GM19324 (cell line): ENCODE results near the gene HERC4.
"Not testable (repeated sequence)": the region's sequence is repeated elsewhere in the genome, so short reads cannot be mapped to it uniquely, and the experiment has no call there.

Source experiments
- ATAC-seq: cut with Tn5 transposase; IDR thresholded peaks from one replicate; pipeline ENCODE4 v1.9.1; 2021; ENCODE audit warnings: mild to moderate bottlenecking, moderate library complexity; ENCODE audit not compliant: unreplicated experiment, low FRiP score

The HERC4 gene

DNA sequence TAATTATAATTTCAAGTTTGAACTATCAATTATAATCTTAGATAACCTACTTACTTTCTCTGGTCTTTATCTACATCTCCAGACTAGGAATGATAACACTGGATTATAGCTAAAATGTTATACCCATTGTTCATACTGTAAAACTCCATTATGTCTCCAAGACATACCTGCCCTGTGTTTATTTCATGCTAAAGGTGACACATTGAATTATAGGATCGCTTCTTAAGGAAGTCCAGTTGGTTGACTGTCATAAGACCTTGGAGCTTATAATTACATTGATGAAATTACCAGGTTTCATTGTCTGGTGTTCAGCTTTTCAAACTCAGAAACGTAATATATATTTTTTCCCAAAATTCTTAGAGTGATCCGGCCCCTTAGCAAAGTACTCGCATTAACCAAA lies 15.5 kb upstream of the HERC4 start:
- ATAC-seq, result no peak

DNA sequence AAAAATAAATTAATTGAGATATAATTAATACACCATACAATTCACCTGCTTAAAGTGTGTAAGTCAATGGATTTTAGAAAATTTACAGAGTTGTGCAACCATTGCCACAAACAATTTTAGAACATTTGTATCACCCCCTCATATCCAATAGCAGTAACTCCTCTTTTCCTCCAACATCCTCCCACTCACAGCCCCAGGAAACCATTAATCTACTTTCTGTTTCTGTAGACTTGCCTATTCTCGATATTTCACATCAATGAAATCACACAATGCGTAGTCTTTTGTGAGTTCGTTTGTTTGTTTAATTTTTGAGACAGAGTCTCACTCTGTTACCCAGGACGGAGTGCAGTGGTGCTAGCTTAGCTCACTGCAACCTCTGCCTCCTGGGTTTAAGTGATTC lies 13.7 kb upstream of the HERC4 start:
- ATAC-seq, result no peak

DNA sequence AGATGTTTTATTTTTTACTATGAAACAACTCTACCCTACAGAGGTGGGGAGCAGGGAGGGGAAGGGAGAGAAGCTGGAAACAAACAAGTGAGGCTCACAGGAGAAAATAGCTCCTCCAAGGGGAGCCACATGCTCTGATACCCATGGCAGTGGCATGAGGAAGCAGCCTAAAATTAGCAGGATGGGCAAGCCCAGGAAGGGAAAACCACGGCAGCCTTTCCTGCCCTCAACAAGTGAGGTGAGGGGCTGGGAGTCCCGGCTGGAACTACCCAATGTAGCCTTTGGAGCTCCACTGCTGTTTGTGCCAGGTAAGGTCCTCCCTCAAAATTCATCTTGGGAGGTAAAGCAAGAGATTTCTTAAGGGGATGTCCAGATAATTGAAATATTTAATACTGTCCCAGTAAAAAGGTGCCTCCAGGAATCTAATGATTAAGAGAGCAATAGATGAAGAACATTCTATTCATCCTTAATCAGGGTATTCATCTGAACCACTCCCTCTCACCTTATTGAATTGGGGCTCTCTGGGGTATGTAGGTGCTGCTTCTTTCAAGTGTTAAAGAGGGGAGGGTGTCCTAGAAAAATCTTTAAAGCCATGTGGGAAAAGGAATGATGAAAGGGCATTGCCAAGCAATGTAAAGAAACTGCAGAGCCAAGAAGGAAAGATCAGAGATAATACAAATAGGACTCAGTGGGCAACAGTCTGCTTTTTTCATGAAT lies 12.8 kb upstream of the HERC4 start:
- no peak for ATAC-seq

DNA sequence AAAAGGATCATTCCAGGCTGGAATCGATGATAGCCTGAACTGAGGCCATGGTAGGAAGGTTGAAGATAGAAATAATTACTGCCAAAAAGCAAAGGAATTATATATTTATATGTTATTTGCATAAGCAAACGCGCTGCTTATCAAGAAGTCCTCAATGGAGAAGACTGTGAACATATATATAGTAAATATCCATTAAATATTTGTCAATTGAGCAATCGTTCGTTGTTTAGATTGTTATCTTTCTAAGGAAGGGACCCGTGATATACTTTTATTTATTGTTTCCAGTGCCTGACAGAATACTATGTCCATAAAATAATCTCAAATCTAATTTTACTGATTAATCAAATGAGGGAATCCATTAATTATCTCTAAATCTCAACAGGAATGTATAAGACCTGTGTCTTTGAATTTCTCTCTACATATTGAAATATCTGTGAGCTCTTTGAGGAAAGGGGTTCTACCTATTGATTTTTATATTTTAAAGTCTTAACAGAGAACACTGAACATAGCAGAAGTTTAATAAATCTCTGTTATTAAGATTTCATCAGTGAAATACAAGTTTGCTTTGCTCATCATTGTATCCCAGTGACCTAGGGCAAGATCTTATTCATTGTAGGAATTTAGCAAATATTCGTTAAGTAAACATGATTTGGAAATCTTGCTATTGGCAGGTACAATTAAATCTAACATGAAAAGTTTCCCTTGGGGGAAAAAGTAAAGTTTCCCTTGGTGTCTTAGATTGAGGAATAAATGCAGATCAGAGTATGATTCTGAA lies 12.0 kb upstream of the HERC4 start:
- no peak for ATAC-seq

DNA sequence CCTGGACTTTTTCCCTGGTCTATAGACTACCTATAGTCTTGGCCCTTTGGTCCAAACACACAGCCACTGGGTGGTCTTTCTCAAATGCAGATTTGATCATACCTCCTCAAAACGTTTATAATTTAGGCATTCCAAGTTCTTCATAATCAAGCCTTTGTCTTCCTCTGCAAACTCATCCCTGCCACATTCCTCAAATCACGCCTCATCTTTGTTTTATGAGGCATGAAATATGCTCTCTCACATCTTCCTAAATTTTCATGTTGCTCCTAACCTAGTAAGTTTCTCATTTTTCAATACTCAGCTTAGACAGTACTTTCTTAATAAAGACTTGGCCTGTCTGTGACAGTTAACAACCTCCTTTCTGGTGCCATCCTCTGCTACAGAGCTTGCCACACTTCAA lies 10.9 kb upstream of the HERC4 start:
- ATAC-seq, result no peak

DNA sequence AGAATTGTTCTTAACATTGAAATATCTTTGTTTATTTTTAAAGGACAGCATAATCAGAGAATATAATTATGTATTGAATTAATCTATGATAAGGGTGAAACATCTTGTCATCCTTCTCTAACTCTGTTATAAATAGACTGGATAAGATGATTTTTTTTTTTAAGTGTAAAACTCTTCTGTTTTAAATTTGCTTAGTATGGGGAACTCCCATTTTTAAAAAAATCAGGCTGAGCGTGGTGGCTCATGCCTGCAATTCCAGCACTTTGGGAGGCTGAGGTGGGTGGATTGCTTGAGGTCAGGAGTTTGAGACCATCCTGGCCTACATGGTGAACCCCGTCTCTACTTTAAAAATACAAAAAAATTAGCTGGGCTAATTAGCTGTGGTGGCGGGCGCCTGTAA lies 9.4 kb upstream of the HERC4 start:
- no peak for ATAC-seq

DNA sequence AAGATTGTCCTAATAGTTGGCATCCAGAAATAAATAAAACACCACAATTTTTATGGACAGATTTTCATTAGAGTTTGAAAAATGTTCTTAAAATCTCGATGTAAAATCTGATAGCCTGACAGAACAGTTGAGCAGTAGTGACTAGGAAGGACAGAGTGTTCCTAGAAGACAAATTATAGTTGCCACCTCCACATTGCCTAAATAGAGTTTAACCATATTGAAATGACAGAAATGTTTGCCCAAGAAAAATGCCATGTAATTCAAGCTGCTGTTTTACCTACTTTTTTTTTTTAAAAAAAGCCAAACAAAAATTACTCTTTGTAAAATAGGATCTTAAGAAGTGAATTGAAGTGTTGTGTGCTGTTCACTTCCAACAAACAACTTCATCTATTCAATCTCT lies 8.9 kb upstream of the HERC4 start:
- no peak for ATAC-seq

DNA sequence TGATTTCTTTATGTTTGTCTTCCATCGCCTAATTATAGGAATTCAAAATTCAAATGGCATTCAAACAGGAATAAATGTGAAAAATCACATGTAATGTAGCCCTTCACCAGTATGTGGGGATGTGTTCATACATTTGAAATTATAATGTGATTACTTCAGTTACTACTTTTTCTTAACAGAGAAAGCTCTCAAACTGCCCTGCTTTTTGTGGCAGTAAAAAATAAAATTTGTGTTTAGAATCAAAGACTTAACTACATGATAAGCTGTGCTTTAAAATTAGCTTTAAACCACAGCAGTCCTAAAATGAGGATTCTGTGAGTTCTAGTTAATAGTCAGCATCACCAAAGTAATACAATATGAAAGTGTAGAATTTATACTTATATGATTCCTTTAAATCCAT lies 7.8 kb upstream of the HERC4 start:
- no peak for ATAC-seq

DNA sequence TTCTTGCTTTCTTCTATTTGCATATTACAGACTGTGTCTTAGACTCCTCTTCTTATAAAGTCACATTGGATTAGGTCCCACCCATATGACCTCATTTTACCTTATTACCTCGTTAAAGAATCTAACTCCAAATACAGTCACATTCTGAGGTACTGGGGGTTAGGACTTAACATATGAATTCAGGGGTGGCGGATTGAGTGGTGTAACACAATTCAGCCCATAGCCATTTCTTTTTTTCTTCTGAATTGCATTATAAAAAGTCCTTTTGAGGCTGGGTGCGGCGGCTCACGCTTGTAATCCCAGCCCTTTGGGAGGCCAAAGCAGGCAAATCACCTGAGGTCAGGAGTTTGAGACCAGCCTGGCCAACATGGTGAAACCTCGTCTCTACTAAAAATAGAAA lies 6.8 kb upstream of the HERC4 start:
- ATAC-seq, result no peak

DNA sequence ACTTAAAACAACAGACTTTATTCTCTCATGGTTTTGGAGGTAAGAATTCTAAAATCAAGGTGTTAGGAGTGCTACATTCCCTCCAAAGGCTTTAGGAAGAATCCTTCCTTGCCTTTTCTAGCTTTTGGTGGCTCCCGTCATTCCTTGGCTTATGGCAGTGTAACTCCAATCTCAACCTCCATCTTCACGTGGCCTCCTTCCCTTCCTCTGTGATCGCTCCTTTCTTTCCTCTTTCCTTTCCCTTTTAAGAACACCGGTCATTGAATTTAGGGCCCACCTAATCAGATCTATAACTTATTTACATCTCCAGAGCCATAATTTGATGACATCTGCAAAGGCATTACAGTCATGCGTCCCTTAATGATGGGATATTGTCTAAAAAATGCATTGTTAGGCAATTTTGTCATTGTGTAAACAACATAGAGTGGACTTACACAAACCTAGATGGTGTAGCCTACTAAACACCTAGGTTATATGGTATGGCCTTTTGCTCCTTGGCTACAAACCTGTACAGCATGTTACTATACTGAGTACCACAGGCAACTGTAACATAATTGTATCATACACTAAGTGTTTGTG lies 5.9 kb upstream of the HERC4 start:
- no peak for ATAC-seq

DNA sequence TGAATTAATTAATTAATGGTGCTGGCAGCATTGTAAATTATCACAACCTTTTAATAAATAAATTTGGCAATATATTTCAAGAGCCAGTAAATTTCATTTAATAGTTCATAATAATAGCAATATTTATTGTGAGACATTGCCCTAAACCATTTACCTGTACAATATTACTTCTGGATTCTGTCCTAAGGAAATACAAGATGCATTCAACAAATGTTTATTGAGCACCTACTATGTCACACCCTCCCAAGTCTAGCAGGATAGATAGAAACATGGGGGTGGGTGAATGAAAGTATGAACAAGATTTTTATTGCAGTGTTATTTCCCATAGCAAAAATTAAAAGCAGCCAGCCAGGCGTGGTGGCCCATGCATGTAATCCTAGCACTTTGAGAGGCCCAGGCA lies 4.4 kb upstream of the HERC4 start:
- no peak for ATAC-seq

DNA sequence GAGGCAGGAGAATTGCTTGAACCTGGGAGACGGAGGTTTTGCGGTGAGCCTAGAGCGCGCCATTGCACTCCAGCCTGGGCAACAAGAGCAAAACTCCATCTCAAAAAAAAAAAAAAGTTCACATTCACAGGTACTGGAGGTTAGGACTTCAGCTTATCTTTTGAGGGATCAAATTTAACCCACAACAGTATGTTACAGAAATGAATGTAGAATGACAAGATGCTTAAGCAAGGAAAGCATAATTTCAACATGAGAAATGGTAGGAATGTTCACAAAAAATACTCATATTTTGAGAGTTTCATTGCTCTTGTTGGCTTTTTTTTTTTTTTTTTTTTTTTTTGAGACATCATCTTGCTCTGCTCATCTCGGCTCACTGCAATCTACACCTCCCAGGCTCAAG lies 1.9 kb upstream of the HERC4 start:
- no peak for ATAC-seq

DNA sequence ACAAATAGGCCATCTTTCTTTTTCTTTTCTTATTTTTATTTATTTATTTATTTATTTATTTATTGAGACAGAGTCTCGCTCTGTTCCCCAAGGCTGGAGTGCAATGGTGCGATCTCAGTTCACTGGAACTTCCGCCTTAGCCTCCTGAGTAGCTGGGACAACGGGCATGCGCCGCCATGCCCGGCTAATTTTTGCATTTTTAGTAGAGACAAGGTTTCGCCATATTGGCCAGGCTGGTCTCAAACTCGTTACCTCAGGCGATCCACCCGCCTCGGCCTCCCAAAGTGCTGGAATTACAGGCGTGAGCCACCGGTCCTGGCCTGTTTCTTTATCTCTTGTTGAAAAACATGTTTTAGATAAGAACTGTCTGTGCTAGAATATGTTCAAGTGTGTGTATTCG lies 998 bp upstream of the HERC4 start:
- ATAC-seq, result not testable (repeated sequence)

DNA sequence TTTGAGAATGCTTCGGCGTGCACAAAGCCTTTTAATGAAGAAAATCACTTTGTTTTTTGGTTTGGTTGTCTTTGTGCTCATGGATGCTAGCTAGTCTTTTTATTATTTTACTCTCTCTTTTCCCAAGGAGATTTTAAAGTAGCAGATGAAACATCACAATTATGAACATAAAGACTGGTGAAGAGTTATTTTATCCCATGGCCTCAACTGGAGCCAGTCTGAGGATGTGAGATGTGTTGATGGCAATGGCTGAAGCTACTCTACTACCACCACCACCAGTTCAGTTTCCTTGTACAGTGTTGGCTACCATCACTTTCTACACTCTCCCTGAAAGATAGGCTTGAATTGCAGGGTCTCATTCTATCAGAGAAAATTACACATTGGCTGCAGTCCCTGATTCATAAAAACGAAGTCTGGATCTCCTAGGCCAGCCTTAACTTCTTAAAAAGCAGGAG lies 494 bp upstream of the HERC4 start:
- ATAC-seq, result no peak

DNA sequence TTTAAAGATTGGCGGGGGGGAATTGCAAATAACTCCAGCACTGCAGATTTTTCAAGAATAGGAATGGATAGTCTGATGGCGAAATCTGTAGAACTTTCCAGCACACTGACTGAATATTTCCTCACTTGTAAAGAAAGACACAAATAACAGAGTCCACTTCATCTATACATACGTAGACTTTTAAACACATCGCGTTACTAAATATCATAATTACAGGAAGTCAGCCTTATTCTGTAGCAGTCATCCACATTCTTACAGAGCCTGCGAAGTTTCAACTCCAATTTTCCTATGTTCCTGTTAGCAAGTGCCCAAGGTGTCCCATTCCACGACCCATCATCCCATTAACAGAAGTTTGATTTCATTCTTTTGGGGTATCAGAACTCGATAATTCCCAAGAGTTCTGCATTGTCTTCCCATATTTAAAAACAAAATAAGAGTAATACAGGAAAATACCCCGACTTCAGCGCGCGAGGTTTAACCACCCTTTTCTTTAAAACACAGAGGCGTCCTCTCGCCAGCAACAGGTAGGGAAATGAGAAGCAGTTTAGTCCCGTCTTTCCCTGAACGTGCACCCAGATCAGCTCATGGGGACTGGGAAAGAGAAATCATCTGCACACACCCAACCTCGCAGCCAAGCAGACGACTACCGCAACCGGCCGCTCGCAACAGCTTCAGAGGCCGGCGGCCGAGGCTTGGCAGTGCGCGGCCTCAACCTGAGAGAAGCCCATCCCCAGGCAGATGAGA lies 880 bp downstream of the HERC4 start:
- no peak for ATAC-seq

DNA sequence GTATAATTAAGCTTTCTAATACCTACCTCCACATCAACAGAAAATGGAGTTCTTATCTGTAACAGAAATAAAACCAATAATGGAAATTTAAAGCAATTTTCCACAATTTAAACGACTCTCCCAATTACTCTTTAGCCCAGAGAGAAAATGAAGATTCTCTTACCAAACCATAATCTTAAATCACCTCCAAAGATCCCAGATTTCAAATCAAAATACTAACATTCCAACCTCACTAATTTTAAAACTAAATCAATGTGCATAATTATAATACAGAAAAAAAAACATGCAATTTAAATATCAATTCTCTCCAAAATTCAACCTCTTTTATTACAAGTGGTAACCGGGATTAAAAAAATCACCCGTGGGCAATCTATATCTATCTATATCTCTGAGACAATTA lies 1.5 kb downstream of the HERC4 start:
- ATAC-seq, result no peak

DNA sequence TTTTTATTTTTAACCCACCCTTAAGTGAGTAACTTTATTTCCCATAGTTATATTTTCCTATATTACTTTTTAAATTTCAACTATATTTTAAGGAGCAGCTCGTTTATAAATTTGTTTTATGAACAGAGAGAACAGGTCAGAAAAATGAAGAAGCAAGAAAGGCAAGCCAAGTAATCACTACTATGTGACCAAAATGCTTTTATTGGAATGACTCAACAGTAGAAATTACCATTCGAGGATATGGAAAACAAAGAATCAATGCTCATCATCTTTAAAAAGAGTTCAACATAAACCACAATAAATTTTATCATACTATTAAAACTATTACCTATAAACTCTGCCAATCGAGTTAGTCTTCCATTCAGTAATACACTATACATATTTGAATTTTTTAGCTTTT lies 7.6 kb downstream of the HERC4 start:
- no peak for ATAC-seq

DNA sequence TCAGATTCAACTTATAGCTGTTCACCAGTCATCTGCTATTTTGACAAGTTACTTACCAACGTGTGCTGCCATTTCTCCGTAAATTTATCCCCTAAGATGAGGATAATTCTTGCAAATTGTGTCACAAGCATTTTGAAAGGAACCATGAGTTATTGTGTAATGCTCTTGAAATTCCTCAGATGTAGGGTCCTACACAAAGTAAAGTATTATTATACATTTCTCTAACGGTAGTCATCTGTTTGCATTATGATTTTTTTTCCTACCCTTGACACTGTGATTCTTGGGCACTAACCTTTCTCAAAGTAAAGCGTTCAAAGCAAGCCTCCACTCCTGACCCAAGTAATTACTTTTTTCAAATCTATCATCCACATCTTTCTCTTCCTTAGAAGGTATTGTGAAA lies 8.1 kb downstream of the HERC4 start:
- ATAC-seq, result no peak

DNA sequence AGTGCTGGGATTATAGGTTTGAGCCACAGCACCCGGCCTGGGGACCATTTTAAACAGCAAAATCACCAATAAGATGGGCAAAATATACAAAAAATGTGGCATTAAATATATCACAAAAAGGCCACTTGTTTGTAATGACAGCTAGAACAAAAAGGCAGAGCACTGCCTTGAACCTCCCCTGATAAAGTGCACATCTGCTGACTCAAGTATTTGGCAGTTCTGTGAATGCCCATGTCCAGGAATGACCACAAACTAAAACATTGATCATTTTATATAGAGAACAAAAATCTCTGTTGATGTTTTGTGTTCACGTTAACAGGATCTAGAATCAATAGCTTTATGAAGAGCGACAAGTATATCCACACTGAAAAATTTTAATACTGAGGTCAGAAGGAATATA lies 21.5 kb downstream of the HERC4 start:
- no peak for ATAC-seq

DNA sequence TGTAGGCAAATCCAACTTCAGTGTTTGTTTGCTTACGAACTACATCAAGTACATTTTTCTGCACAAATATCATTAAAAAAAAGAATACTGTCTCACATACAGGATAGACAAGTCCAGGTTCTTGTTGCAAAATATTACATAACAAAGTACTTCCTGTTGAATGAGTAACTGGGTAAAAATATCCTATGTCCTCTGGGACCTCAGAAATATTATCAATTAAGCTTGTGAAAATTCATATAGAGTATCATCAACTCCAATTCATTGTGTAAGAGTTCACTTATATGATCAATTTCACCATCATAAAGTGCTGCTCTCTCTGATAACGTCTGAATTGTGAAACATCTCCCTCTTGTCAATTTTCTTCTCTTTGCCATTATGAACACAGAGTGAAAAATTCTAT lies 22.6 kb downstream of the HERC4 start:
- ATAC-seq, result no peak
